HCT116 (cell line): Measurements from ENCODE around the gene MYH6. TPM values are rescaled to one million over a fixed set of nuclear protein-coding genes. Genes with fewer than 3 reads are reported as not detected.
"Not testable (repeated sequence)": the region's sequence is repeated elsewhere in the genome, so short reads cannot be mapped to it uniquely, and the experiment has no call there.

ENCODE experiments used
- ATAC-seq: fragments of 200-7000 bp; cut with Tn5 transposase; 2 replicates; pipeline ENCODE4 v1.9.1; 2020; ENCODE audit warnings: mild to moderate bottlenecking, moderate library complexity
- BruUV-seq: library from RNA; stranded (reverse); fragments of 400-500 nt; replicated peaks from 2 replicates; lab custom pipeline; 2021; lab: Mats Ljungman, UMichigan
- CTCF ChIA-PET: fragments of 300-600 bp; sonication (Branson Sonifier 250); formaldehyde crosslinking; loops from one replicate; lab custom pipeline; 2021; ENCODE audit warnings: antibody characterized with exemption; lab: Charles Lee
- POLR2A ChIA-PET: fragments of 300-600, 350-600 bp; sonication (Branson Sonifier 250); formaldehyde crosslinking; loops from one replicate; lab custom pipeline; 2021; ENCODE audit warnings: antibody characterized with exemption; lab: Charles Lee
- RAD21 ChIA-PET, 2 experiments: fragments of 300-600 bp; sonication (Branson Sonifier 250); formaldehyde crosslinking; loops; one replicate each; lab custom pipeline; 2023; ENCODE audit warnings: low total read pairs in 2 of 2; ENCODE audit not compliant: uncharacterized antibody in 2 of 2, unreplicated experiment in 2 of 2, low non-redundant PET in 1 of 2; lab: Charles Lee
- DNase-seq: peaks from one replicate; pipeline ENCODE4 v3.0.0-alpha.2; 2010; ENCODE audit warnings: low read depth, low spot score
- H2AFZ ChIP-seq: fragments of 200-600 bp; shearing (Covaris generic), sonication (generic); 2 replicates; pipeline ENCODE4 v1.6.1; 2017; ENCODE audit warnings: low read depth, mixed run types, mixed read lengths, antibody characterized with exemption, low read length; ENCODE audit not compliant: poor library complexity, severe bottlenecking
- H3K27ac ChIP-seq: 2 replicates; pipeline ENCODE4 v1.5.1; 2012; ENCODE audit warnings: low read depth, low read length
- H3K27me3 ChIP-seq: fragments of 200-600 bp; sonication (generic); 2 replicates; pipeline ENCODE4 v1.6.1; 2016; ENCODE audit warnings: mixed run types, low read length, mixed read lengths; ENCODE audit not compliant: insufficient read depth
- H3K36me3 ChIP-seq, 2 experiments: fragments of 200-500 bp in 1 of 2; fragments of 200-600 bp in 1 of 2; sonication (Bioruptor generic) in 1 of 2; sonication (generic) in 1 of 2; 2 replicates each; pipeline versions ENCODE4 v1.5.1 to v1.6.1; 2014 to 2016; ENCODE audit warnings: low read length in 2 of 2, inconsistent platforms in 1 of 2, mixed read lengths in 1 of 2, mixed run types in 1 of 2; ENCODE audit not compliant: insufficient read depth in 2 of 2, control insufficient read depth in 1 of 2
- H3K4me1 ChIP-seq, 2 experiments: fragments of 200-600 bp in 1 of 2; sonication (generic) in 1 of 2; 2 replicates each; pipeline versions ENCODE4 v1.5.1 to v1.6.1; 2012 to 2017; ENCODE audit warnings: low read length in 2 of 2, inconsistent platforms in 1 of 2, mild to moderate bottlenecking in 1 of 2, mixed read lengths in 1 of 2, mixed run types in 1 of 2, moderate library complexity in 1 of 2; ENCODE audit not compliant: insufficient read depth in 2 of 2, control insufficient read depth in 1 of 2
- H3K4me2 ChIP-seq: fragments of 200-600 bp; sonication (generic); 2 replicates; pipeline ENCODE4 v1.6.1; 2017; ENCODE audit warnings: mixed run types, low read length, mixed read lengths
- H3K4me3 ChIP-seq, 2 experiments: fragments of 200-600 bp in 1 of 2; sonication (generic) in 1 of 2; replicated peaks in 1 of 2; 2 replicates each; pipeline ENCODE4 v1.5.1; 2011 to 2016; ENCODE audit warnings: low read length in 2 of 2, control low read depth in 1 of 2, low read depth in 1 of 2, mild to moderate bottlenecking in 1 of 2, mixed read lengths in 1 of 2, mixed run types in 1 of 2
- H3K79me2 ChIP-seq: fragments of 200-600 bp; sonication (generic); 2 replicates; pipeline ENCODE4 v1.6.1; 2017; ENCODE audit warnings: mild to moderate bottlenecking, mixed run types, low read length, moderate library complexity, mixed read lengths; ENCODE audit not compliant: insufficient read depth
- H3K9ac ChIP-seq: fragments of 200-600 bp; sonication (generic); 2 replicates; pipeline ENCODE4 v1.6.1; 2016; ENCODE audit warnings: low read length, mixed read lengths
- H3K9me2 ChIP-seq: fragments of 200-600 bp; sonication (generic), shearing (Covaris generic); 2 replicates; pipeline ENCODE4 v1.6.1; 2017; ENCODE audit warnings: mixed run types, mild to moderate bottlenecking, moderate library complexity; ENCODE audit not compliant: insufficient read depth
- H3K9me3 ChIP-seq, 2 experiments: fragments of 200-500 bp in 1 of 2; fragments of 200-600 bp in 1 of 2; sonication (Bioruptor generic) in 1 of 2; sonication (generic) in 1 of 2; 2 replicates each; pipeline ENCODE4 v1.6.1; 2014 to 2017; ENCODE audit warnings: low read length in 2 of 2, mixed read lengths in 2 of 2, inconsistent platforms in 1 of 2, low read depth in 1 of 2, mild to moderate bottlenecking in 1 of 2, mixed run types in 1 of 2, moderate library complexity in 1 of 2; ENCODE audit not compliant: control insufficient read depth in 1 of 2, insufficient read depth in 1 of 2
- H4K20me1 ChIP-seq: fragments of 200-600 bp; sonication (generic), shearing (Covaris generic); 2 replicates; pipeline ENCODE4 v1.6.1; 2017; ENCODE audit warnings: mixed run types, mild to moderate bottlenecking, moderate library complexity; ENCODE audit not compliant: insufficient read depth
- SRF ChIP-seq: IDR thresholded peaks from 2 replicates; pipeline ENCODE4 v1.6.1; 2012; ENCODE audit warnings: low read depth
- TCF7L2 ChIP-seq: IDR thresholded peaks from 2 replicates; pipeline ENCODE4 v1.7.0; 2011; ENCODE audit warnings: borderline replicate concordance, inconsistent platforms; ENCODE audit not compliant: insufficient read depth, insufficient read length; ENCODE audit errors: extremely low read depth
- YY1 ChIP-seq: IDR thresholded peaks from 2 replicates; pipeline ENCODE4 v1.6.1; 2011; ENCODE audit warnings: low read length, low read depth, moderate library complexity, mild to moderate bottlenecking; ENCODE audit not compliant: insufficient replicate concordance; ENCODE audit errors: extremely low read depth
- intact Hi-C: fragments of 100-400 bp; cut with micrococcal nuclease; formaldehyde crosslinking; loops from 2 replicates; pipeline ENCODE4 v1.10.0; 2022
- total RNA-seq: library from RNA; stranded (reverse); gene quantifications from one replicate; pipeline ENCODE4 v1.2.1, GENCODE V29; 2021; ENCODE audit not compliant: unreplicated experiment

The MYH6 gene
- total RNA-seq, 1 experiment from 2014 or later, result not detected

- H3K9me3 ChIP-seq, CTCF ChIA-PET, intact Hi-C loops, H3K79me2 ChIP-seq, H3K9ac ChIP-seq, POLR2A ChIA-PET, H3K4me2 ChIP-seq, H3K4me1 ChIP-seq, H3K27ac ChIP-seq, DNase-seq, BruUV-seq, H3K4me3 ChIP-seq, RAD21 ChIA-PET, H3K36me3 ChIP-seq, H4K20me1 ChIP-seq, H3K9me2 ChIP-seq, ATAC-seq, H2AFZ ChIP-seq: not testable (repeated sequence)
- 0 out of 2 replicates have a peak, but pooled peaks cover 11% of the 10 kb centered on the region for H3K27me3 ChIP-seq
These were observed 7.5 kb downstream of the MYH6 start for GRCh38 chr14:23400496-23401149.

- H4K20me1 ChIP-seq, result no peaks in the 10 kb centered on the region
- no peaks in the 10 kb centered on the region for H3K79me2 ChIP-seq
- CTCF ChIA-PET, result no interaction called here
- POLR2A ChIA-PET, result no interaction called here
- no peak for ATAC-seq
- H2AFZ ChIP-seq, result no peak overlapping the region
- 0 out of 2 replicates have a peak, but pooled peaks cover 6% of the 10 kb centered on the region for H3K27me3 ChIP-seq
- H3K27ac ChIP-seq, result no peak overlapping the region
- no peaks in the 10 kb centered on the region for H3K36me3 ChIP-seq
- intact Hi-C loops, result no loop called here
- H3K9ac ChIP-seq, result no peak overlapping the region
- RAD21 ChIA-PET, result no interaction called here
- H3K4me2 ChIP-seq, result no peak overlapping the region
- TF ChIP-seq YY1 (no peak), SRF (no peak), TCF7L2 (no peak)
- no peaks in the 10 kb centered on the region for H3K4me1 ChIP-seq
- H3K9me2 ChIP-seq, result no peaks in the 10 kb centered on the region
- no peak overlapping the region for H3K4me3 ChIP-seq
- H3K9me3 ChIP-seq, result no peaks in the 10 kb centered on the region
- BruUV-seq, result no TSS peak
- no peak for DNase-seq
These were observed 8.5 kb downstream of the MYH6 start for GRCh38 chr14:23399591-23399990.
